Activated T-cell treated with anti-CD3 and anti-CD28 coated beads, Interleukin-2, amount 50 U/mL, for 72 hours (primary cell): ENCODE data around the gene MYBBP1A. TPM values are rescaled to one million over a fixed set of nuclear protein-coding genes. Genes with fewer than 3 reads are reported as not detected.

Experiments used
- ATAC-seq, 2 donors: fragments of 150-1000 bp; cut with Tn5 transposase; replicated peaks in 1 of 2; 2 replicates each; pipeline ENCODE4 v1.10.0; 2021; ENCODE audit warnings: moderate library complexity in 2 of 2, mild to moderate bottlenecking in 1 of 2
- DNase-seq, 2 donors: peaks; one replicate each; pipeline ENCODE4 v3.0.0; 2021 to 2022; ENCODE audit warnings: mixed read lengths in 1 of 2
- H3K27ac Mint-ChIP-seq: one replicate; pipeline ENCODE4 v1.8.0; 2022; ENCODE audit warnings: mild to moderate bottlenecking, moderate library complexity, mixed read lengths
- H3K27me3 Mint-ChIP-seq: one replicate; pipeline ENCODE4 v1.8.0; 2022; ENCODE audit warnings: low read depth, mixed read lengths
- H3K36me3 Mint-ChIP-seq, 2 donors: one replicate each; pipeline ENCODE4 v1.8.0; 2022; ENCODE audit warnings: mixed read lengths in 2 of 2, mild to moderate bottlenecking in 1 of 2; ENCODE audit not compliant: insufficient read depth in 2 of 2
- H3K4me1 Mint-ChIP-seq: one replicate; pipeline ENCODE4 v1.8.0; 2022; ENCODE audit warnings: low read depth, mixed read lengths
- H3K4me3 Mint-ChIP-seq, 2 donors: one replicate each; pipeline ENCODE4 v1.8.0; 2022; ENCODE audit warnings: mild to moderate bottlenecking in 2 of 2, mixed read lengths in 2 of 2, moderate library complexity in 2 of 2
- H3K9me3 Mint-ChIP-seq, 2 donors: one replicate each; pipeline ENCODE4 v1.8.0; 2022; ENCODE audit warnings: mixed read lengths in 2 of 2
- total RNA-seq, 2 donors: library from RNA; stranded (reverse); gene quantifications; one replicate each; pipeline ENCODE4 v1.2.3, GENCODE V29; 2022

MYBBP1A gene
- total RNA-seq, 2 donors from 2014 or later, result 44.5 to 55.7 TPM

- no peak for ATAC-seq
- H3K27ac Mint-ChIP-seq, result no peak overlapping the region
- no peak overlapping the region for H3K4me3 Mint-ChIP-seq
- peaks cover 60% of the 10 kb centered on the region for H3K4me1 Mint-ChIP-seq
- DNase-seq, result no peak
- peaks cover 0 to 2% of the 10 kb centered on the region in 2 donors for H3K36me3 Mint-ChIP-seq
- H3K27me3 Mint-ChIP-seq, result no peaks in the 10 kb centered on the region
- H3K9me3 Mint-ChIP-seq, result peaks cover 0 to 1% of the 10 kb centered on the region in 2 donors
These were observed 4.1 kb upstream of the MYBBP1A start for GRCh38 chr17:4559139-4559791.

DNA sequence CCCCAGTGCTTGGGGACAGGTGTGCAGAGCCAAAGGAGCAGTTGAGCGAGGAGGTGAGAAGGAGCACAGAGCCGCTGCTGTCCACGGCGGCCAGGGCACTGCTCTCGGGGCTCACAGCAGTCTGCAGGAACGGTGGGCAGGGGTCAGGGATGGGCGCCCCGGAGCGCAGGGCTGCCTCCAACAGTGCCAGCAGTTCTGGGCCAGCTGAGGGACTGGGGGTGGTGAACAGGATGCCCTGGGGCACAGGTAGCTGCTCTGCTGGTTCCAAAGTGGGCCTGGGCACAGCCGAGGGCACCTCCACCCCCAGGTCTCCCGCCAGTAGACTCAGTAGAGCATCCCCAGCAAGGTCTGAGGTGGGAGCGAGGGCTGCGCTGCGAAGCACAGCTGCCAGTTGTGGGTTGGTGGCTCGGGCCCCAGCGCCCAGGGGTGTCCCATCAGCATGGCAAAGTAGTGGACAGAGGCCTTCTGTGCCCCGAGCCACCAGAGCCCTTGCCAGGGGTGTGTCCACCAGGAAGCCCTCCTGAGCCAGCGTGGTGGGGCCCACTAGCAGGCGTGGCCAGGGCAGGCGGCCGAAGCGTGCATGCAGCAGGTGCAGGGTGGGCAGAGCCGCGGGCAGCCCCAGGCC is 3.3 kb upstream of the MYBBP1A start:
- Mint-ChIP-seq H3K9me3 (no peaks in the 10 kb centered on the region), H3K4me3 (no peak overlapping the region), H3K36me3 (no peaks in the 10 kb centered on the region), H3K4me1 (peaks cover 60% of the 10 kb centered on the region), H3K27me3 (no peaks in the 10 kb centered on the region), H3K27ac (no peak overlapping the region)
- ATAC-seq (no peak), DNase-seq (no peak)

GRCh38 chr17:4557626-4558346 is 2.6 kb upstream of the MYBBP1A start:
- DNase-seq (peak; percentile 20 to 54), ATAC-seq (peak in 1 of 2 donors; percentile 10)
- H3K4me1 Mint-ChIP-seq, result peaks cover 57% of the 10 kb centered on the region
- no peak overlapping the region for H3K27ac Mint-ChIP-seq
- no peaks in the 10 kb centered on the region for H3K27me3 Mint-ChIP-seq
- peak overlapping the region in 1 of 2 donors; percentile 8 for H3K4me3 Mint-ChIP-seq
- no peaks in the 10 kb centered on the region for H3K9me3 Mint-ChIP-seq
- H3K36me3 Mint-ChIP-seq, result no peaks in the 10 kb centered on the region

DNA sequence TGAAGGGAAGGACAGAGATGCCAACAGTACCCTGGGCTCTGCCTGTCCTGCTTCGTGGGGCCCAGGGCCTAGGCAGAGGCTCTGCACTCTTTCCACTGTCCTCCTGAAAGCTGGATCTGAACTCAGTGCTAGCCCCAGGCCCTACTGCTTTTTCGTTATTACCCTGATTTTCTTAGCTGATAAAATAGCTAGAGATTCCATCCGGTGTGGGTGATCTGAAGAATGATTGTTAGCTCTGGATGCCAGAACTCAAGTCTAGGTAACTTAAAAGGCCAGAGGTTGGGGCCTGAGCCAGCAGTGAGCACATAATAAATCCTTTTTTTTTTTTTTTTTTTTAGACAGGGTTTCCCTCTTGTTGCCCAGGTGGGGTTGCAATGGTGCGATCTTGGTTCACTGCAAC is 1.8 kb upstream of the MYBBP1A start:
- Mint-ChIP-seq H3K27ac (no peak overlapping the region), H3K4me1 (peaks cover 49% of the 10 kb centered on the region), H3K9me3 (no peaks in the 10 kb centered on the region), H3K4me3 (no peak overlapping the region), H3K36me3 (no peaks in the 10 kb centered on the region), H3K27me3 (no peaks in the 10 kb centered on the region)
- DNase-seq (no peak), ATAC-seq (no peak)

DNA sequence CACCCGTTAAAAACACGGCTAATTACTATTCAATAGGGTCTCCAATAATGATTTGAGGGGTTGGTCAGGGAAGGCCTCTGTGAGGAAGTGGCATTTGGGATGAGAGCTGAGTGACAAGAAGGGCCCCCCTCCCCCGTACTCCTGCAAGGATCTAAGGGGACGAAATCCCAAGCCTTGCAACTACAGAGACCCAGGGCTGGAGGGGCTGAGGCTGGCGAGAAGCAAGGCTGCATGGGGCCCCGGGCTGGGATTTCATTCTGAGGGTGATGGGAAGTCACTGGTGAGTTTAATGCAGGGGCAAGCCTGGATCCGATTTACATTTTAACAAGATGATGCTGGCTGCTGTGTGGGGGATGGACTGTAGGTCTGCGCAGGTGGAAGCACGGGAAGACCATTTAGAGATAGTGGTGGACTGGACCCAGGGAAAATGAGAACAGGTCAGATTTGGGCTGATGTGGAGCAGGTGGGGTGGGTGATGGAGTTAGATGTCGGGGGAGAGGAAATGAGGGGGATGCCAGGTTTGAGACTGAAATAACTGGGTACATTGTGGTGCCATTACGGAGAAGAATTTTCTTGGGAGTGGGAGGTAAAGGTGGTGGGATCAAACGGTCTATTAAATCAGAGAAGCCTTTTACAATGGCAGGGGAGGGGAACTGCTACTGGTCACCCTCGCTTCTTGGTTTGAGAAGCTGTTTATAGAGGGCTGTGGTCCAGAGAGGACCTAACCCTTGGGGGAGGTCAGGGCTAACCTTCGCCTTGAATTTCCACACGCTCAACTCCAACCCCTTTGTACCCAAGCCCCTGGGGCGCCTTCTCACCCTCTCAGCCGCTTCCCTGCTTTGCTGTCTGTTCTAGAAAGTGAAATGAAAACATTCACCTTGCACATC is 932 bp upstream of the MYBBP1A start:
- peak overlapping the region; percentile 88 to 97 for H3K4me3 Mint-ChIP-seq
- H3K36me3 Mint-ChIP-seq, result peaks cover 0 to 1% of the 10 kb centered on the region in 2 donors
- H3K9me3 Mint-ChIP-seq, result no peaks in the 10 kb centered on the region
- H3K27me3 Mint-ChIP-seq, result no peaks in the 10 kb centered on the region
- peaks cover 45% of the 10 kb centered on the region for H3K4me1 Mint-ChIP-seq
- H3K27ac Mint-ChIP-seq, result peak overlapping the region; percentile 95
- DNase-seq, result no peak
- ATAC-seq, result no peak

- peaks cover 3 to 5% of the 10 kb centered on the region in 2 donors for H3K36me3 Mint-ChIP-seq
- ATAC-seq (peak in 1 of 2 donors; percentile 3), DNase-seq (no peak)
- H3K4me3 Mint-ChIP-seq, result peak overlapping the region; percentile 88 to 97
- no peaks in the 10 kb centered on the region for H3K9me3 Mint-ChIP-seq
- H3K4me1 Mint-ChIP-seq, result peaks cover 48% of the 10 kb centered on the region
- no peaks in the 10 kb centered on the region for H3K27me3 Mint-ChIP-seq
- peak overlapping the region; percentile 60 for H3K27ac Mint-ChIP-seq
These were observed 665 bp downstream of the MYBBP1A start for GRCh38 chr17:4554441-4554996.

DNA sequence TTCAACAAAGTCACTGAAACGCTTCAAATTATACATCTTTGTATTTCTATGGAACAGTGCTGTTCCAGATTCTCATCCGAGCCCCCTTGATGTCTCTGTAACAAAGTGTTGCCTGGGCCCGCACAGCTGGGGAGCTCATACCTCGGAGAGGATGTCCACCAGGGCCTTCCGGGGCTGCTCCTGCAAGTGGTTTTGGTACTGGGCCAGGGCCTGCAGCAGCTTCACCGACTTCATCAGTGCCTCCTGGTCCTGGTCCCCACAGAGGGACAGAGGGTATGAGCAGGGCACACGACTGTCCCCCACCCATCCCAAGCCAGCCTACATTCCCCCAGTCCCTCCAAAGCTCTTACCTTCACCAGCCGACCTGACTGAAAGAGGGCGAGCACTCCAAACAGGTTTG is 1.5 kb downstream of the MYBBP1A start:
- H3K36me3 Mint-ChIP-seq, result peaks cover 3 to 5% of the 10 kb centered on the region in 2 donors
- no peaks in the 10 kb centered on the region for H3K27me3 Mint-ChIP-seq
- ATAC-seq (no peak), DNase-seq (no peak)
- peaks cover 48% of the 10 kb centered on the region for H3K4me1 Mint-ChIP-seq
- H3K27ac Mint-ChIP-seq, result no peak overlapping the region
- peak overlapping the region; percentile 88 to 97 for H3K4me3 Mint-ChIP-seq
- no peaks in the 10 kb centered on the region for H3K9me3 Mint-ChIP-seq

GRCh38 chr17:4551796-4552525 is 3.2 kb downstream of the MYBBP1A start:
- peaks cover 40% of the 10 kb centered on the region for H3K4me1 Mint-ChIP-seq
- DNase-seq (no peak), ATAC-seq (no peak)
- H3K36me3 Mint-ChIP-seq, result peaks cover 3 to 5% of the 10 kb centered on the region in 2 donors
- no peak overlapping the region for H3K4me3 Mint-ChIP-seq
- no peaks in the 10 kb centered on the region for H3K9me3 Mint-ChIP-seq
- no peak overlapping the region for H3K27ac Mint-ChIP-seq
- no peaks in the 10 kb centered on the region for H3K27me3 Mint-ChIP-seq

DNA sequence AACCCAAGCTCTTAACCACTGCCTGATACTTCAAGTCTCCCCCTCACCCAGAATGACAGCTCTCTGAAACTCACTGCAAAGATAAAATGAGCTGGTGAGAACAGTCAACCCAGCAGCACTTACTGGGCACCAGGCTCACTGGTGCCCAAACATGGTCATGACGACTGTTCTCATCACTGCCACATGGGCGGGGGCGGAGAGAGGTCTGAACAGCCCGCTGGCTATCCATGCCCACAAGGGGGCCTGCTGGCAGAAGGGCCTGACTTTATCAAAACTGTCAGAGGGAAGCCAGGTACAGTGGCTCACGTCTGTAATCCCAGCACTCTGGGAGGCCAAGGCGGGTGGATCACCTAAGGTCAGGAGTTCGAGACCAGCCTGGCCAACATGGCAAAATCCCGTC is 4.0 kb downstream of the MYBBP1A start:
- Mint-ChIP-seq H3K36me3 (peaks cover 3 to 5% of the 10 kb centered on the region in 2 donors), H3K27me3 (no peaks in the 10 kb centered on the region), H3K9me3 (no peaks in the 10 kb centered on the region), H3K27ac (no peak overlapping the region), H3K4me3 (no peak overlapping the region), H3K4me1 (peaks cover 34% of the 10 kb centered on the region)
- no peak for ATAC-seq
- no peak for DNase-seq

DNA sequence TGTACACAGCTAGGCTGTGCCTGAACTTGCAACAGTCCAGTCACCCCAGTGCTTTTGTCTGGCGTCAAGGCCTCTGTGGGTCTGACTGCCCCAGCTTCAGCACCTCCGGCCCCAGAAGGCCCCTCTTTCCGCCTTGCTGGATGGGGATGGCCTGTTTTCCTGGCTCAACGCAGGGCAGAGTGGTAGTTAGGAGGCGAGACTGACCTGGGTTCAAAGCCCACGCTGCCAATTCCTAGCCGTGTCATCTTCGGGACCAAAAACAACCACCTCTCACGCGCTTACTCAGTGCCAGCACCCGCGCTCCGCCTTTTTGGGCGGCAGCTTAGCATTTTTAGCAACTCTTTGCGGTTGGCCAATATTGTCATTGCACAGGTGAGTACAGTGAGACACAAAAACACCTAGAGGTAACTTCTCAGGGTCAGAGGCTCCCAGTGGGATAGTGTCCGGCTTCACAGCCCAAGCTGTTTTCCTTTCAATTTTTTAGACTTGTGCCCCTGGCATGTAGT is 4.6 kb downstream of the MYBBP1A start:
- peaks cover 3 to 5% of the 10 kb centered on the region in 2 donors for H3K36me3 Mint-ChIP-seq
- H3K9me3 Mint-ChIP-seq, result no peaks in the 10 kb centered on the region
- ATAC-seq (no peak), DNase-seq (no peak)
- no peak overlapping the region for H3K27ac Mint-ChIP-seq
- H3K27me3 Mint-ChIP-seq, result no peaks in the 10 kb centered on the region
- peaks cover 28% of the 10 kb centered on the region for H3K4me1 Mint-ChIP-seq
- no peak overlapping the region for H3K4me3 Mint-ChIP-seq

GRCh38 chr17:4549781-4550533 is 5.2 kb downstream of the MYBBP1A start:
- H3K36me3 Mint-ChIP-seq, result peaks cover 3 to 6% of the 10 kb centered on the region in 2 donors
- no peak for ATAC-seq
- H3K4me1 Mint-ChIP-seq, result peaks cover 25% of the 10 kb centered on the region
- no peak overlapping the region for H3K4me3 Mint-ChIP-seq
- H3K27me3 Mint-ChIP-seq, result no peaks in the 10 kb centered on the region
- no peak for DNase-seq
- no peak overlapping the region for H3K27ac Mint-ChIP-seq
- H3K9me3 Mint-ChIP-seq, result no peaks in the 10 kb centered on the region
